ENCODE data around the gene SEPTIN1. TPM values are rescaled to one million over a fixed set of nuclear protein-coding genes. Genes with fewer than 3 reads are reported as not detected.
A peak's percentile ranks its signal among the peaks of the same experiment; 100 is the strongest.

SEPTIN1 gene
- total RNA-seq, 1 donor from 2014 or later, result 2.0 TPM

- Mint-ChIP-seq H3K4me3 (ENCODE audit: low read depth) (peak overlapping the region; percentile 73), H3K27ac (peak overlapping the region; percentile 64), H3K36me3 (ENCODE audit: insufficient read depth) (peaks cover 8% of the 10 kb centered on the region), H3K9me3 (ENCODE audit: low read depth) (no peaks in the 10 kb centered on the region), H3K27me3 (no peaks in the 10 kb centered on the region), H3K4me1 (ENCODE audit: low read depth) (peaks cover 10% of the 10 kb centered on the region)
- peak; percentile 94 for TF ChIP-seq CTCF (IDR thresholded peaks at IDR 0.05; ENCODE audit: unreplicated experiment)
- peak; percentile 95 for DNase-seq (ENCODE audit: low spot score, unreplicated experiment)
Measured at GRCh38 chr16:30409125-30410060, 27.0 kb upstream of the SEPTIN1 start.

GRCh38 chr16:30407804-30408534 lies 25.6 kb upstream of the SEPTIN1 start:
- Mint-ChIP-seq H3K27ac (peak overlapping the region; percentile 5), H3K36me3 (ENCODE audit: insufficient read depth) (peaks cover 5% of the 10 kb centered on the region), H3K4me3 (ENCODE audit: low read depth) (peak overlapping the region; percentile 73), H3K27me3 (no peaks in the 10 kb centered on the region), H3K4me1 (ENCODE audit: low read depth) (peaks cover 10% of the 10 kb centered on the region), H3K9me3 (ENCODE audit: low read depth) (no peaks in the 10 kb centered on the region)
- no peak for DNase-seq (ENCODE audit: low spot score, unreplicated experiment)
- no peak for TF ChIP-seq CTCF (IDR thresholded peaks at IDR 0.05; ENCODE audit: unreplicated experiment)

- H3K27ac Mint-ChIP-seq, result peak within 1 kb of the TSS; percentile 96
Measured at GRCh38 chr16:30407102-30407803, 24.9 kb upstream of the SEPTIN1 start, which contains the start of gene ZNF771. ZNF771 (plus strand) TSS chr16:30407606; CDS start chr16:30408054, 448 bp downstream.

GRCh38 chr16:30406795-30407101 lies 24.4 kb upstream of the SEPTIN1 start:
- Mint-ChIP-seq H3K9me3 (ENCODE audit: low read depth) (no peaks in the 10 kb centered on the region), H3K4me3 (ENCODE audit: low read depth) (peak overlapping the region; percentile 84)

More at GRCh38 chr16:30407102-30407803, 24.9 kb upstream of the SEPTIN1 start, which contains the start of gene ZNF771:
- Mint-ChIP-seq H3K36me3 (ENCODE audit: insufficient read depth) (peaks cover 5% of the 10 kb centered on the region), H3K4me3 (ENCODE audit: low read depth) (peak within 1 kb of the TSS; percentile 84), H3K27me3 (no peaks in the 10 kb centered on the region), H3K4me1 (ENCODE audit: low read depth) (peaks cover 10% of the 10 kb centered on the region), H3K9me3 (ENCODE audit: low read depth) (no peaks in the 10 kb centered on the region)
- peak; percentile 34 for TF ChIP-seq CTCF (IDR thresholded peaks at IDR 0.05; ENCODE audit: unreplicated experiment)
- DNase-seq (ENCODE audit: low spot score, unreplicated experiment), result peak; percentile 85

More at GRCh38 chr16:30406795-30407101, 24.4 kb upstream of the SEPTIN1 start:
- no peak for DNase-seq (ENCODE audit: low spot score, unreplicated experiment)
- Mint-ChIP-seq H3K27ac (peak overlapping the region; percentile 96), H3K27me3 (no peaks in the 10 kb centered on the region), H3K36me3 (ENCODE audit: insufficient read depth) (peaks cover 2% of the 10 kb centered on the region), H3K4me1 (ENCODE audit: low read depth) (peaks cover 11% of the 10 kb centered on the region)
- TF ChIP-seq CTCF (IDR thresholded peaks at IDR 0.05; ENCODE audit: unreplicated experiment), result no peak
